ENCODE data around the gene CLCN1. TPM values are rescaled to one million over a fixed set of nuclear protein-coding genes. Genes with fewer than 3 reads are reported as not detected.
A peak's percentile ranks its signal among the peaks of the same experiment; 100 is the strongest.

The CLCN1 gene
- total RNA-seq, 1 donor from 2014 or later, result not detected

GRCh38 chr7:143314127-143314526 lies 1.8 kb upstream of the CLCN1 start:
- Histone ChIP-seq H3K27me3 (no peaks in the 10 kb centered on the region), H3K36me3 (no peaks in the 10 kb centered on the region), H3K4me3 (no peak overlapping the region), H3K27ac (no peak overlapping the region), H3K9me3 (no peaks in the 10 kb centered on the region), H3K4me1 (no peaks in the 10 kb centered on the region)
- intact Hi-C loops (cut with DNase I), result loop anchor here (5.0 kb wide), 1 partner anchor 687 kb away; no protein-coding TSS in a partner anchor
- no peak for TF ChIP-seq CTCF (IDR thresholded peaks at IDR 0.05)
- DNase-seq (ENCODE audit: low spot score in 2 of 2), result no peak

DNA sequence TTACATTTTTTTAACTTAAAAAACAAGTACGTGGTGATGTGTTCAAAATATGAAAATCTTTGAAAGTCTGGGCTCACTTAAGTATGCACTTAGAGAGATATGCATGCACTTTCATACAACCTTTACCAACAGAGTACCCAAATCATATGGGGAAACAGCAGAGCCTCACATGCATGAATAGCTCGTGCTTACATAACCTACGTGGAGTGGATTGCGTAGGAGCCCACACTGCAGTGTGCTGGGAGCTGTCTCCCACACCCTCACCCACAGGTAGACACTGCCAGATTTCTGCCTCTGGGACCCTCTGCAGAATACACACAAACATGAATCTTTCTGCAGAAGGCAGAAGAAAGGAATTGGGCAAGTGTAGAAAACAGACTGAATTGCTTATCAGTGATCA lies 581 bp downstream of the CLCN1 start:
- H3K9me3 ChIP-seq, result no peaks in the 10 kb centered on the region
- no peak overlapping the region for H3K4me3 ChIP-seq
- intact Hi-C loops (cut with DNase I), result no loop called here
- H3K4me1 ChIP-seq, result no peaks in the 10 kb centered on the region
- DNase-seq (ENCODE audit: low spot score in 2 of 2), result no peak
- H3K27me3 ChIP-seq, result no peaks in the 10 kb centered on the region
- no peak overlapping the region for H3K27ac ChIP-seq
- no peaks in the 10 kb centered on the region for H3K36me3 ChIP-seq
- no peak for TF ChIP-seq CTCF (IDR thresholded peaks at IDR 0.05)

GRCh38 chr7:143318661-143319060 lies 2.8 kb downstream of the CLCN1 start:
- Histone ChIP-seq H3K36me3 (no peaks in the 10 kb centered on the region), H3K4me3 (no peak overlapping the region), H3K27me3 (no peaks in the 10 kb centered on the region), H3K4me1 (no peaks in the 10 kb centered on the region), H3K9me3 (no peaks in the 10 kb centered on the region), H3K27ac (no peak overlapping the region)
- no peak for TF ChIP-seq CTCF (IDR thresholded peaks at IDR 0.05)
- no peak for DNase-seq (ENCODE audit: low spot score in 2 of 2)
- intact Hi-C loops (cut with DNase I), result no loop called here

GRCh38 chr7:143320620-143321019 lies 4.7 kb downstream of the CLCN1 start:
- no peaks in the 10 kb centered on the region for H3K27me3 ChIP-seq
- intact Hi-C loops (cut with DNase I), result no loop called here
- H3K9me3 ChIP-seq, result no peaks in the 10 kb centered on the region
- H3K27ac ChIP-seq, result no peak overlapping the region
- TF ChIP-seq CTCF (IDR thresholded peaks at IDR 0.05), result no peak
- no peak for DNase-seq (ENCODE audit: low spot score in 2 of 2)
- no peak overlapping the region for H3K4me3 ChIP-seq
- no peaks in the 10 kb centered on the region for H3K36me3 ChIP-seq
- H3K4me1 ChIP-seq, result no peaks in the 10 kb centered on the region

- no peaks in the 10 kb centered on the region for H3K36me3 ChIP-seq
- no peaks in the 10 kb centered on the region for H3K27me3 ChIP-seq
- H3K4me1 ChIP-seq, result no peaks in the 10 kb centered on the region
- no peak for DNase-seq (ENCODE audit: low spot score in 2 of 2)
- H3K9me3 ChIP-seq, result no peaks in the 10 kb centered on the region
- no peak overlapping the region for H3K4me3 ChIP-seq
- no peak overlapping the region for H3K27ac ChIP-seq
- intact Hi-C loops (cut with DNase I), result no loop called here
- no peak for TF ChIP-seq CTCF (IDR thresholded peaks at IDR 0.05)
These were observed 5.3 kb downstream of the CLCN1 start for GRCh38 chr7:143321242-143321641.

DNA sequence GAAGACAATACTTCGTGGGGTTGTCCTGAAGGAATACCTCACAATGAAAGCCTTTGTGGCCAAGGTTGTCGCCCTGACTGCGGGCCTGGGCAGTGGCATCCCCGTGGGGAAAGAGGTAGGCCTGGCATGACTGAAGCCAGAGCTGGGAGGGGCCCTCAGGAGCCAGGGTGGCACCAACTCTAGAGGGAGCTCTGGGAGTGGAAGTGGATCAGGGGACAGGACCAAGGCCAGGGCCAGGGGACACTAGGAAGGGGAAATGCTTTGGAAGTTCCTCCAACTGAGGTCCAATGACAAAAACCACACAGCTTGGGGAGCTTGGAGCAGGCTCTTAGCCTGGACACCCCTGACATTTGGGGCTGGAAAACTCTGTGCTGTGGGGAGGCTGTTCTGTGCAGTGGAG lies 5.8 kb downstream of the CLCN1 start:
- no peak overlapping the region for H3K27ac ChIP-seq
- peak in 1 of 3 experiments; percentile 14 for TF ChIP-seq CTCF (IDR thresholded peaks at IDR 0.05)
- H3K4me1 ChIP-seq, result no peaks in the 10 kb centered on the region
- intact Hi-C loops (cut with DNase I), result no loop called here
- H3K36me3 ChIP-seq, result no peaks in the 10 kb centered on the region
- H3K27me3 ChIP-seq, result no peaks in the 10 kb centered on the region
- no peak for DNase-seq (ENCODE audit: low spot score in 2 of 2)
- H3K4me3 ChIP-seq, result no peak overlapping the region
- no peaks in the 10 kb centered on the region for H3K9me3 ChIP-seq
